IMR-90 (cell line): ENCODE results near the gene IGFBP7. TPM values are rescaled to one million over a fixed set of nuclear protein-coding genes. Genes with fewer than 3 reads are reported as not detected.

ENCODE experiments used
- ATAC-seq: fragments of 200-7000 bp; cut with Tn5 transposase; 2 replicates; pipeline ENCODE4 v1.9.1; 2020; ENCODE audit warnings: low read depth, mild to moderate bottlenecking, moderate library complexity
- BruUV-seq: library from RNA; stranded (reverse); fragments of 400-500 nt; replicated peaks from 2 replicates; lab custom pipeline; 2021; lab: Mats Ljungman, UMichigan
- CTCF ChIA-PET: fragments of 300-600 bp; formaldehyde crosslinking; extraction: SDS; loops from one replicate; lab custom pipeline; 2021; ENCODE audit warnings: antibody characterized with exemption; lab: Yijun Ruan, JAX
- POLR2A ChIA-PET: fragments of 300-600 bp; sonication (Branson Sonifier 250); formaldehyde crosslinking; loops from one replicate; lab custom pipeline; 2022; ENCODE audit warnings: antibody characterized with exemption; ENCODE audit not compliant: unreplicated experiment; lab: Charles Lee
- DNase-seq: peaks from one replicate; pipeline ENCODE4 v3.0.0; 2013
- H2AFZ ChIP-seq: replicated peaks from 2 replicates; pipeline ENCODE3; 2013; ENCODE audit warnings: low read length, mild to moderate bottlenecking; ENCODE audit not compliant: poor library complexity
- H2AK5ac ChIP-seq: 2 replicates; pipeline ENCODE4 v1.6.1; 2013; ENCODE audit warnings: low read depth, low read length, inconsistent platforms
- H2AK9ac ChIP-seq: replicated peaks from 2 replicates; pipeline ENCODE3; 2013; ENCODE audit warnings: mild to moderate bottlenecking, low read depth, low read length, moderate library complexity; ENCODE audit not compliant: poor library complexity
- H2BK120ac ChIP-seq: 2 replicates; pipeline ENCODE4 v1.6.1; 2013; ENCODE audit warnings: low read depth, low read length, inconsistent platforms
- H2BK15ac ChIP-seq: 3 replicates; pipeline ENCODE4 v1.6.1; 2013; ENCODE audit warnings: low read depth, low read length, inconsistent platforms
- H2BK20ac ChIP-seq: 2 replicates; pipeline ENCODE4 v1.6.1; 2013; ENCODE audit warnings: low read depth, mild to moderate bottlenecking, inconsistent platforms, low read length, moderate library complexity
- H2BK5ac ChIP-seq: 2 replicates; pipeline ENCODE4 v1.6.1; 2013; ENCODE audit warnings: mild to moderate bottlenecking, low read depth, low read length, inconsistent platforms; ENCODE audit not compliant: poor library complexity, severe bottlenecking
- H3K14ac ChIP-seq: replicated peaks from 2 replicates; pipeline ENCODE4 v1.6.1; 2013; ENCODE audit warnings: low read depth, low read length, inconsistent platforms
- H3K18ac ChIP-seq: 2 replicates; pipeline ENCODE4 v1.6.1; 2013; ENCODE audit warnings: low read depth, low read length, control low read depth
- H3K23ac ChIP-seq: 2 replicates; pipeline ENCODE4 v1.6.1; 2013; ENCODE audit warnings: low read depth, low read length, inconsistent platforms
- H3K27ac ChIP-seq: 2 replicates; pipeline ENCODE4 v1.5.1; 2013; ENCODE audit warnings: mild to moderate bottlenecking, control low read depth, low read length; ENCODE audit not compliant: insufficient read depth
- H3K27me3 ChIP-seq: 2 replicates; pipeline ENCODE4 v1.6.1; 2013; ENCODE audit warnings: low read length; ENCODE audit not compliant: control insufficient read depth, insufficient read depth
- H3K36me3 ChIP-seq: 2 replicates; pipeline ENCODE4 v1.6.1; 2013; ENCODE audit warnings: low read length, mixed read lengths; ENCODE audit not compliant: control insufficient read depth, insufficient read depth
- H3K4ac ChIP-seq: 2 replicates; pipeline ENCODE4 v1.6.1; 2013; ENCODE audit warnings: low read depth, low read length, inconsistent platforms
- H3K4me1 ChIP-seq: 2 replicates; pipeline ENCODE4 v1.6.1; 2013; ENCODE audit warnings: low read length, mixed read lengths; ENCODE audit not compliant: control insufficient read depth, insufficient read depth
- H3K4me2 ChIP-seq: 2 replicates; pipeline ENCODE4 v1.6.1; 2013; ENCODE audit warnings: low read depth, mild to moderate bottlenecking, control low read depth, low read length, moderate library complexity
- H3K4me3 ChIP-seq: 2 replicates; pipeline ENCODE4 v1.5.1; 2013; ENCODE audit warnings: low read depth, mild to moderate bottlenecking, control low read depth, low read length, moderate library complexity; ENCODE audit not compliant: insufficient read depth
- H3K56ac ChIP-seq: 2 replicates; pipeline ENCODE4 v1.6.1; 2013; ENCODE audit warnings: low read length, inconsistent platforms; ENCODE audit not compliant: insufficient read depth; ENCODE audit errors: extremely low read depth
- H3K79me1 ChIP-seq, 2 experiments: 2 replicates each; pipeline ENCODE4 v1.6.1; 2013; ENCODE audit warnings: low read length in 2 of 2, inconsistent platforms in 1 of 2, low read depth in 1 of 2
- H3K9ac ChIP-seq: 2 replicates; pipeline ENCODE4 v1.6.1; 2013; ENCODE audit warnings: low read depth, low read length, control low read depth
- H3K9me1 ChIP-seq: 2 replicates; pipeline ENCODE4 v1.6.1; 2013; ENCODE audit warnings: low read length, inconsistent platforms; ENCODE audit not compliant: insufficient read depth
- H3K9me3 ChIP-seq: 2 replicates; pipeline ENCODE4 v1.6.1; 2013; ENCODE audit warnings: low read length; ENCODE audit not compliant: control insufficient read depth, insufficient read depth
- H4K20me1 ChIP-seq: 2 replicates; pipeline ENCODE4 v1.6.1; 2013; ENCODE audit warnings: low read length, inconsistent platforms; ENCODE audit not compliant: insufficient read depth
- H4K5ac ChIP-seq: 2 replicates; pipeline ENCODE4 v1.6.1; 2013; ENCODE audit warnings: mild to moderate bottlenecking, low read depth, low read length, control low read depth
- H4K8ac ChIP-seq, 2 experiments: 2 replicates each; pipeline ENCODE4 v1.6.1; 2013; ENCODE audit warnings: low read depth in 2 of 2, low read length in 2 of 2, control low read depth in 1 of 2, inconsistent platforms in 1 of 2
- H4K91ac ChIP-seq: 2 replicates; pipeline ENCODE4 v1.6.1; 2013; ENCODE audit warnings: low read depth, low read length, inconsistent platforms; ENCODE audit not compliant: insufficient read depth
- BHLHE40 ChIP-seq: fragments of 150-350 bp; IDR thresholded peaks from 2 replicates; pipeline ENCODE4 v1.6.1; 2016; ENCODE audit warnings: mild to moderate bottlenecking, low read depth, low read length
- CHD1 ChIP-seq: IDR thresholded peaks from 2 replicates; pipeline ENCODE4 v1.6.1; 2012; ENCODE audit warnings: low read depth, low read length, improper control_type of control experiment
- FOS ChIP-seq: fragments of 150-350 bp; IDR thresholded peaks from 2 replicates; pipeline ENCODE4 v1.6.1; 2016; ENCODE audit warnings: low read depth, low read length
- MAFK ChIP-seq: IDR thresholded peaks from 2 replicates; pipeline ENCODE4 v1.6.1; 2012; ENCODE audit warnings: low read depth, low read length, improper control_type of control experiment
- MAZ ChIP-seq: IDR thresholded peaks from 2 replicates; pipeline ENCODE4 v1.6.1; 2012; ENCODE audit warnings: low read depth, mild to moderate bottlenecking, low read length, improper control_type of control experiment, moderate library complexity, borderline replicate concordance
- MXI1 ChIP-seq: IDR thresholded peaks from 2 replicates; pipeline ENCODE4 v1.6.1; 2012; ENCODE audit warnings: low read depth, mild to moderate bottlenecking, low read length, moderate library complexity, borderline replicate concordance
- NFE2L2 ChIP-seq: fragments of 150-350 bp; IDR thresholded peaks from 2 replicates; pipeline ENCODE4 v1.6.1; 2016; ENCODE audit warnings: low read depth, mild to moderate bottlenecking, low read length
- RAD21 ChIP-seq: IDR thresholded peaks from 2 replicates; pipeline ENCODE4 v1.6.1; 2012; ENCODE audit warnings: low read length, improper control_type of control experiment
- RFX5 ChIP-seq: IDR thresholded peaks from 2 replicates; pipeline ENCODE4 v1.8.0; 2012; ENCODE audit warnings: low read depth, mild to moderate bottlenecking, low read length, moderate library complexity
- WGBS, 2 experiments: methylation state at CpG; one replicate each; pipeline versions ENCODE4 v1.1.5 to v1.1.7; 2013; ENCODE audit warnings: missing lambda C conversion rate in 2 of 2; ENCODE audit not compliant: insufficient read length in 1 of 2; ENCODE audit errors: extremely low coverage in 2 of 2; 5-methylcytosine and 5-hydroxymethylcytosine counted together
- dilution Hi-C: fragments of 300-500 bp; cut with HindIII; formaldehyde crosslinking; loops from one replicate; pipeline ENCODE4 v1.14.3; 2018; ENCODE audit warnings: low sequenced_read_pairs; ENCODE audit not compliant: unreplicated experiment
- in situ Hi-C: fragments of 300-500 bp; cut with MboI; formaldehyde crosslinking; loops from 3 replicates; pipeline ENCODE4 v1.14.3; 2019; ENCODE audit warnings: low sequenced_read_pairs, inconsistent platforms, mixed read lengths
- intact Hi-C: fragments of 100-400 bp; cut with micrococcal nuclease; formaldehyde crosslinking; loops from 2 replicates; pipeline ENCODE4 v1.10.0; 2022
- polyA plus RNA-seq, 3 experiments: library from polyadenylated mRNA; depleted of rRNA; stranded (reverse); fragments of >200 nt; gene quantifications; 2 replicates each; pipeline ENCODE4 v1.2.3, GENCODE V29; 2012; ENCODE audit warnings: low replicate concordance in 1 of 3
- total RNA-seq: library from RNA; depleted of rRNA; stranded (reverse); fragments of >200 nt; gene quantifications from 2 replicates; pipeline ENCODE4 v1.2.3, GENCODE V29; 2012
- TF ChIP-seq, protein P1 (sequence below): conservative IDR thresholded peaks from 2 replicates; pipeline ENCODE4 v1.5.1; 2012; ENCODE audit warnings: mild to moderate bottlenecking, low read depth, low read length, improper control_type of control experiment
- TF ChIP-seq, protein P2 (sequence below): fragments of 150-350 bp; IDR thresholded peaks from 2 replicates; pipeline ENCODE4 v1.6.1; 2016; ENCODE audit warnings: low read depth, mild to moderate bottlenecking, low read length, moderate library complexity, borderline replicate concordance
- TF ChIP-seq, protein P3 (sequence below): fragments of 150-350 bp; IDR thresholded peaks from 2 replicates; pipeline ENCODE4 v1.6.1; 2017; ENCODE audit warnings: mild to moderate bottlenecking, antibody characterized with exemption, low read length, low read depth

Gene IGFBP7
- total and polyA plus RNA-seq, 2 of the 4 experiments (the other 2 are of a cell fraction): 33.2 to 267 TPM

DNA sequence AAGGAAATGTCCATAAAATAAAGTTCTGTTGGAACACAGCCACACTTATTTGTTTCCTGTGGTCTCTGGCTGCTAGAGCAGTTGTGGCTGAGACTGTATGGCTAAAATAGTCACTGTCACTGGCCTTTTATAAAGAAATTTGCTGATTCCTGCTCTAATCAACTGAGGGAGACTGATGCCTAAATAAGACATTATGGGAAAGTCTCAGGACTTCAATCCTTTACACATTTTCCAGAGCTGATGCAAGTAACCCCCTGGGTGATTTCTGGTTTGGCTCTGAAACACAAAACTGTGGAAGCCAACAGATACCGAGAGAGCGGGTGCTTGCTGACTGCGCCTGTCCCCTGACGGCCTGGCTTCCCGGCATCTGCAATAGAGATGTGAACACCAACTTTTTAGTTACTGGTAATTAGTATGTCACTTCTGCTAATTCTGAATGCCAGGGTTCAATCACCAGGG, 67.4 kb downstream of the IGFBP7 start:
- no peak for ATAC-seq
- peaks cover 22% of the 10 kb centered on the region for H3K4me1 ChIP-seq

More for the DNA sequence above, 67.4 kb downstream of the IGFBP7 start:
- Histone ChIP-seq H3K18ac (no peak overlapping the region), H4K20me1 (no peaks in the 10 kb centered on the region), H3K27me3 (no peaks in the 10 kb centered on the region), H2BK15ac (no peak overlapping the region), H3K9me3 (0 out of 2 replicates have a peak, but pooled peaks cover 2% of the 10 kb centered on the region), H2BK20ac (peak overlapping the region; percentile 78), H3K79me1 (peaks cover 27 to 68% of the 10 kb centered on the region in 2 experiments), H3K14ac (peak overlapping the region; percentile 59), H4K8ac (peak overlapping the region in 1 of 2 experiments; percentile 47; a peak in 1 of 4 replicates), H3K27ac (peak overlapping the region; percentile 31; the same call in 1 of the 2 replicates), H3K4me3 (no peak overlapping the region), H3K9ac (no peak overlapping the region), H3K23ac (peak overlapping the region; percentile 46), H3K4ac (peak overlapping the region; percentile 79), H2AFZ (no peak overlapping the region), H2AK9ac (no peak overlapping the region), H4K91ac (peak overlapping the region; percentile 65; the same call in 1 of the 2 replicates), H2AK5ac (peak overlapping the region; percentile 43; the same call in 1 of the 2 replicates), H3K9me1 (peaks cover 23% of the 10 kb centered on the region; the same call in 1 of the 2 replicates), H2BK5ac (peak overlapping the region; percentile 2), H3K56ac (no peak overlapping the region), H2BK120ac (peak overlapping the region; percentile 81), H3K36me3 (peaks cover 5% of the 10 kb centered on the region), H3K4me2 (no peak overlapping the region), H4K5ac (peak overlapping the region; percentile 15; the same call in 1 of the 2 replicates)
- ChIA-PET CTCF (interaction anchor here (0.6 kb wide), 1 partner anchor 36 kb away, joined by 4 read pairs; no protein-coding TSS in a partner anchor), POLR2A (no interaction called here)
- BruUV-seq: no TSS peak
- in situ Hi-C loops (loop anchor here (25.0 kb wide), 1 partner anchor 395 kb away; no protein-coding TSS in a partner anchor), intact Hi-C loops (loop anchor here (2.0 kb wide), 1 partner anchor 68 kb away; the partner anchor contains the start of gene IGFBP7), dilution Hi-C loops (no loop called here)
- WGBS, 2 experiments: no CpG with 5 or more reads among the region's 5 CpGs
- no peak for DNase-seq
- TF ChIP-seq RFX5 (no peak), RAD21 (no peak), NFE2L2 (no peak), MAFK (no peak), FOS (no peak), MXI1 (no peak), BHLHE40 (no peak), MAZ (no peak), CHD1 (no peak)
- TF ChIP-seq, protein P1, sequence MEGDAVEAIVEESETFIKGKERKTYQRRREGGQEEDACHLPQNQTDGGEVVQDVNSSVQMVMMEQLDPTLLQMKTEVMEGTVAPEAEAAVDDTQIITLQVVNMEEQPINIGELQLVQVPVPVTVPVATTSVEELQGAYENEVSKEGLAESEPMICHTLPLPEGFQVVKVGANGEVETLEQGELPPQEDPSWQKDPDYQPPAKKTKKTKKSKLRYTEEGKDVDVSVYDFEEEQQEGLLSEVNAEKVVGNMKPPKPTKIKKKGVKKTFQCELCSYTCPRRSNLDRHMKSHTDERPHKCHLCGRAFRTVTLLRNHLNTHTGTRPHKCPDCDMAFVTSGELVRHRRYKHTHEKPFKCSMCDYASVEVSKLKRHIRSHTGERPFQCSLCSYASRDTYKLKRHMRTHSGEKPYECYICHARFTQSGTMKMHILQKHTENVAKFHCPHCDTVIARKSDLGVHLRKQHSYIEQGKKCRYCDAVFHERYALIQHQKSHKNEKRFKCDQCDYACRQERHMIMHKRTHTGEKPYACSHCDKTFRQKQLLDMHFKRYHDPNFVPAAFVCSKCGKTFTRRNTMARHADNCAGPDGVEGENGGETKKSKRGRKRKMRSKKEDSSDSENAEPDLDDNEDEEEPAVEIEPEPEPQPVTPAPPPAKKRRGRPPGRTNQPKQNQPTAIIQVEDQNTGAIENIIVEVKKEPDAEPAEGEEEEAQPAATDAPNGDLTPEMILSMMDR: no peak
- TF ChIP-seq, protein P2, sequence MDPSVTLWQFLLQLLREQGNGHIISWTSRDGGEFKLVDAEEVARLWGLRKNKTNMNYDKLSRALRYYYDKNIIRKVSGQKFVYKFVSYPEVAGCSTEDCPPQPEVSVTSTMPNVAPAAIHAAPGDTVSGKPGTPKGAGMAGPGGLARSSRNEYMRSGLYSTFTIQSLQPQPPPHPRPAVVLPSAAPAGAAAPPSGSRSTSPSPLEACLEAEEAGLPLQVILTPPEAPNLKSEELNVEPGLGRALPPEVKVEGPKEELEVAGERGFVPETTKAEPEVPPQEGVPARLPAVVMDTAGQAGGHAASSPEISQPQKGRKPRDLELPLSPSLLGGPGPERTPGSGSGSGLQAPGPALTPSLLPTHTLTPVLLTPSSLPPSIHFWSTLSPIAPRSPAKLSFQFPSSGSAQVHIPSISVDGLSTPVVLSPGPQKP: no peak
- TF ChIP-seq, protein P3, sequence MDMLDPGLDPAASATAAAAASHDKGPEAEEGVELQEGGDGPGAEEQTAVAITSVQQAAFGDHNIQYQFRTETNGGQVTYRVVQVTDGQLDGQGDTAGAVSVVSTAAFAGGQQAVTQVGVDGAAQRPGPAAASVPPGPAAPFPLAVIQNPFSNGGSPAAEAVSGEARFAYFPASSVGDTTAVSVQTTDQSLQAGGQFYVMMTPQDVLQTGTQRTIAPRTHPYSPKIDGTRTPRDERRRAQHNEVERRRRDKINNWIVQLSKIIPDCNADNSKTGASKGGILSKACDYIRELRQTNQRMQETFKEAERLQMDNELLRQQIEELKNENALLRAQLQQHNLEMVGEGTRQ: no peak
